Muscle layer of duodenum (tissue), 2 donors: ENCODE results near the gene APOA4.

Source experiments
- H3K27ac ChIP-seq: one replicate; pipeline ENCODE4 v1.7.0; 2013; ENCODE audit warnings: mild to moderate bottlenecking, low read length
- H3K27me3 ChIP-seq: one replicate; pipeline ENCODE4 v1.7.0; 2013; ENCODE audit warnings: low read depth, mild to moderate bottlenecking, control low read depth, low read length
- H3K36me3 ChIP-seq, 2 donors: one replicate each; pipeline ENCODE4 v1.7.0; 2013; ENCODE audit warnings: low read length in 2 of 2, control low read depth in 1 of 2, mild to moderate bottlenecking in 1 of 2; ENCODE audit not compliant: insufficient read depth in 2 of 2, control insufficient read depth in 1 of 2
- H3K4me1 ChIP-seq, 2 donors: one replicate each; pipeline ENCODE4 v1.7.0; 2013; ENCODE audit warnings: low read length in 2 of 2, mild to moderate bottlenecking in 2 of 2, control low read depth in 1 of 2, moderate library complexity in 1 of 2; ENCODE audit not compliant: insufficient read depth in 2 of 2, control insufficient read depth in 1 of 2
- H3K4me3 ChIP-seq, 2 donors: one replicate each; pipeline ENCODE4 v1.7.0; 2013; ENCODE audit warnings: low read length in 2 of 2, low read depth in 1 of 2, mild to moderate bottlenecking in 1 of 2
- H3K9me3 ChIP-seq, 2 donors: one replicate each; pipeline ENCODE4 v1.7.0; 2013; ENCODE audit warnings: low read length in 2 of 2, control low read depth in 1 of 2, mild to moderate bottlenecking in 1 of 2; ENCODE audit not compliant: control insufficient read depth in 1 of 2
- donor health status: healthy.

APOA4 gene

GRCh38 chr11:116828632-116829524 lies 5.8 kb upstream of the APOA4 start:
- no peak overlapping the region for H3K4me3 ChIP-seq
- H3K27me3 ChIP-seq: no peaks in the 10 kb centered on the region
- H3K9me3 ChIP-seq: no peaks in the 10 kb centered on the region
- no peak overlapping the region for H3K27ac ChIP-seq
- H3K4me1 ChIP-seq: no peaks in the 10 kb centered on the region
- H3K36me3 ChIP-seq: no peaks in the 10 kb centered on the region

GRCh38 chr11:116827461-116827860 lies 4.4 kb upstream of the APOA4 start:
- no peaks in the 10 kb centered on the region for H3K27me3 ChIP-seq
- no peaks in the 10 kb centered on the region for H3K4me1 ChIP-seq
- no peaks in the 10 kb centered on the region for H3K36me3 ChIP-seq
- no peak overlapping the region for H3K4me3 ChIP-seq
- no peaks in the 10 kb centered on the region for H3K9me3 ChIP-seq
- H3K27ac ChIP-seq: no peak overlapping the region

- no peaks in the 10 kb centered on the region for H3K9me3 ChIP-seq
- no peak overlapping the region for H3K27ac ChIP-seq
- no peaks in the 10 kb centered on the region for H3K27me3 ChIP-seq
- no peak overlapping the region for H3K4me3 ChIP-seq
- no peaks in the 10 kb centered on the region for H3K4me1 ChIP-seq
- H3K36me3 ChIP-seq: no peaks in the 10 kb centered on the region
These were observed 3.8 kb upstream of the APOA4 start for GRCh38 chr11:116826751-116827431.

GRCh38 chr11:116825854-116826750 lies 3.0 kb upstream of the APOA4 start:
- H3K4me1 ChIP-seq: no peaks in the 10 kb centered on the region
- H3K36me3 ChIP-seq: no peaks in the 10 kb centered on the region
- H3K9me3 ChIP-seq: no peaks in the 10 kb centered on the region
- H3K27ac ChIP-seq: no peak overlapping the region
- no peaks in the 10 kb centered on the region for H3K27me3 ChIP-seq
- no peak overlapping the region for H3K4me3 ChIP-seq

- H3K27ac ChIP-seq: no peak overlapping the region
- H3K9me3 ChIP-seq: no peaks in the 10 kb centered on the region
- H3K36me3 ChIP-seq: no peaks in the 10 kb centered on the region
- H3K4me1 ChIP-seq: no peaks in the 10 kb centered on the region
- H3K4me3 ChIP-seq: no peak overlapping the region
- H3K27me3 ChIP-seq: no peaks in the 10 kb centered on the region
These were observed 2.3 kb upstream of the APOA4 start for GRCh38 chr11:116825434-116825833.

GRCh38 chr11:116822575-116822974 lies 529 bp downstream of the APOA4 start:
- no peak overlapping the region for H3K27ac ChIP-seq
- no peaks in the 10 kb centered on the region for H3K4me1 ChIP-seq
- no peaks in the 10 kb centered on the region for H3K36me3 ChIP-seq
- no peaks in the 10 kb centered on the region for H3K9me3 ChIP-seq
- H3K4me3 ChIP-seq: no peak overlapping the region
- H3K27me3 ChIP-seq: no peaks in the 10 kb centered on the region

GRCh38 chr11:116821050-116821918 lies 1.8 kb downstream of the APOA4 start:
- Histone ChIP-seq H3K27ac (no peak overlapping the region), H3K9me3 (no peaks in the 10 kb centered on the region), H3K4me1 (no peaks in the 10 kb centered on the region), H3K4me3 (no peak overlapping the region), H3K27me3 (no peaks in the 10 kb centered on the region), H3K36me3 (no peaks in the 10 kb centered on the region)

GRCh38 chr11:116819049-116819448 lies 4.1 kb downstream of the APOA4 start:
- no peaks in the 10 kb centered on the region for H3K9me3 ChIP-seq
- H3K27me3 ChIP-seq: no peaks in the 10 kb centered on the region
- no peak overlapping the region for H3K4me3 ChIP-seq
- H3K4me1 ChIP-seq: no peaks in the 10 kb centered on the region
- H3K36me3 ChIP-seq: no peaks in the 10 kb centered on the region
- H3K27ac ChIP-seq: no peak overlapping the region

- Histone ChIP-seq H3K4me1 (no peaks in the 10 kb centered on the region), H3K36me3 (no peaks in the 10 kb centered on the region), H3K9me3 (no peaks in the 10 kb centered on the region), H3K27me3 (no peaks in the 10 kb centered on the region), H3K4me3 (no peak overlapping the region), H3K27ac (no peak overlapping the region)
These were observed 8.6 kb downstream of the APOA4 start for GRCh38 chr11:116814502-116814901.

- Histone ChIP-seq H3K4me1 (no peaks in the 10 kb centered on the region), H3K4me3 (no peak overlapping the region), H3K27me3 (no peaks in the 10 kb centered on the region), H3K36me3 (no peaks in the 10 kb centered on the region), H3K9me3 (no peaks in the 10 kb centered on the region), H3K27ac (no peak overlapping the region)
These were observed 9.2 kb downstream of the APOA4 start for GRCh38 chr11:116813781-116814471.
